GM18526 (cell line): ENCODE data around the gene C14orf132.

Experiments used
- POLR2A ChIP-seq: IDR thresholded peaks from 3 replicates; pipeline ENCODE4 v1.6.1; 2011; ENCODE audit not compliant: insufficient read length; ENCODE audit errors: extremely low read depth

The C14orf132 gene

DNA sequence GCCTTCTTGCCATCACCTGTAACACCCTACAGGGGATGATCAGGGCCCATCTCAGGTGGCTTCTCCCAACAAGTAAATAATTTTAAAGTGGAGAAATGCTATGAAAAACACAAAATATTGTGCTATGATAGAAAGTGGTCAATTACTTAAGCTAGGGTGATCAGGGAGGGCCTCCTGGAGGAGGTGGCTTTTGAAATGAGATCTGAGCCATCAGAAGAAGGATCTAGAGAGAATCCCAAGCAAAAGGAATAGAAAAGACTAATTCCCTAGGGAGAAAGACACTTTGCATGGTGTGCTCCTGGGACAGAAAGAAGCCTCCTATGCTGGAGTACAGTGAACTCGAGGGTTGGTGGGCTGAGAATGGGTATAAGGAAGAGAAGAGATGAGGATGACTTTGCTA, 7.5 kb upstream of the C14orf132 start:
- no peak for TF ChIP-seq POLR2A

DNA sequence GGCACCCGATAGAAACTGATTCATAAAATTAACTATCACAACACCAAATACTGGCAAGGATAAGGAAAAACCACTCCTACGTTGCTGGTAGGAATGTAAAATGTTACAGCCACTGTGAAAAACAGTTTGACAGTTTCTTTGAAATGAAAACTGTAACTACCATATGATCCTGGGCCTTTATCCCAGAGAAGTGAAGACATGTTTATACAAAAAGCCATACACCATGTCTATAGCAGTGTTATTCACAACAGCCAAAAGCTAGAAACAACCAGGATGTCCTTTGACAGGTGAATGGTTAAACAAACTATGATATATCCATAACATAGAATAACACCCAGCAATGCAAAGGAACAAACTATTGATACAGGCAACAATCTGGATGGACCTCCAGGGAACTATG, 3.7 kb upstream of the C14orf132 start:
- no peak for TF ChIP-seq POLR2A

DNA sequence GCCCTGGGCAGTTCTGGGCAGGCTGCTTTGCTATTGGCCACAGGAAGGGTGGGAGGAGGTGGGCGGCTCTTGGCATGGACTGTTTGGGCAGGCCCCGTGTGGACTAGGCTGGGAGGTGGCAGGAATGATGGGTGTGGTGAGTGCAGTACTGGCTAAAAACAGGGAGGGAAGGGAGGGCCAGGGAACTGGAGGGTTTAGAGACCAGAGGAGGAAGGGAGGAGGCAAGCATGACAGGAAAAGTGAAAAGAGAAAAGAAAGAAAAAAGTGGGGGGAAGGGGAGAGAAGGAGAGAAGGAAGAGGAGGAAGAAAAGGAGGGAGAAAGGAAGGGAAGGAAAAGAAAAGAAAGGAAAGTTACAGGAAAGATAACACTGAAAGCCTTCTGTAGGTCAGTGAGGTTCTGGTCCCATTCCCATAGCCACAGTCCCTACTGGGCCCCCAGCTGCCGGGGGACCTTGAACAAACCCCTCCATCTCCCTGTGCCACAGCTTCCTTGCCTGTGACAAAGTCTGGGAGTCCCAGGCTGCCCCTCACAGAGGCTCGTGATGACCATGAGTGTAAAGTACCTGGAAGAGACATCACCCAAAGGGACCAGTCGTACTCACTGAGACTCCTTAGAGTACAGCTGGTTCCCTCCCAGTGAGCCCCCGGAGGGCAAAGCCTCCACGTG, 1.1 kb upstream of the C14orf132 start:
- no peak for TF ChIP-seq POLR2A

DNA sequence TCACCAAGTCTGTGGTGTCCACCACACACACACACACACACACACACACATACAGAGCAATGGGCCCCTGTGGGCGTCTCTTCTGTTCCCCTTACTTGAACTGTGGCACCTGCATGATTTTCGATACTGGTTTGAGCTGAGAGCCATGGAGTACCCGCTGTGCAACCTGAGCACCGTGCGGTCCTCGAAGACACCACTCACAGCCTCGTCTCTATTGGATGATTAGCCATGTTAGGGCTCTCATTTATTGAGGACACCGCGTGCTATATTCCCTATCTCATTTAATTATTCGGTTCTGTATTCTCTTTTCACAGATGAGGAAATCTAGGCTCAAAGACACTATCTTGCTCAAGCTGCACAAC, 623 bp upstream of the C14orf132 start:
- TF ChIP-seq POLR2A = no peak

DNA sequence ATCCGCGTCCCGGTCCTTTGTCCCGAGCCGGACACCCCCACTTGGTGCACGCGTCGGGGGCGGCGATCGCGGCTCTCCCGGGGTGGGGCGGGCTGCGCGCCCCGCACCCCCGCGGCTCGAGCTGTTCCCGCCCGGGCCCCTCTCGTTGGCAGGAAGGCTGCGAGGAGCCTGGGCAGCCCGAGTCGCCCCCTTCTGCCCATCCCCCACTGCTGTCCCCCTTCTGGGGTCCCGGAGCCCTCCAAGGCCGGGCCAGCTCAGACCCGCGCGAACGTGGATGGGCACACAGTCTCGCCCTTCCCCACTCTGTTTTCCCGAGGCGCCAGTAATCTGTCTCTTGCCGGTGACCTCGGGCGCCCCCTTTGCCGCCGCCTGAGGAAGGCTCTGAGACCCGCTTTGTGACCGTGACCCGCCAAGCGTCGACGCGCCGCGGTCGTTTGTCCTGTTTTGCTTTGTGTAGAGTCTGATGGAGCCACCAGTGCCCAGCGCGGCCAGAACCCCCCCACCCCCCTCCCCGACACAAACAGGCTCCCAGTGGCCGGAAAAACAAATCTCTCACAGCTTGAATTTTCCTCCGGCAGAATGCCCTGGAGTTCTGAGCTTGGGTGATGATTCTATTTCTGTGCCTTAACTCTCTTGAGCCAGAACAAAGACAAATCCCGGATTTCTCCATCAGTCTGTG, 610 bp downstream of the C14orf132 start:
- TF ChIP-seq POLR2A = no peak

DNA sequence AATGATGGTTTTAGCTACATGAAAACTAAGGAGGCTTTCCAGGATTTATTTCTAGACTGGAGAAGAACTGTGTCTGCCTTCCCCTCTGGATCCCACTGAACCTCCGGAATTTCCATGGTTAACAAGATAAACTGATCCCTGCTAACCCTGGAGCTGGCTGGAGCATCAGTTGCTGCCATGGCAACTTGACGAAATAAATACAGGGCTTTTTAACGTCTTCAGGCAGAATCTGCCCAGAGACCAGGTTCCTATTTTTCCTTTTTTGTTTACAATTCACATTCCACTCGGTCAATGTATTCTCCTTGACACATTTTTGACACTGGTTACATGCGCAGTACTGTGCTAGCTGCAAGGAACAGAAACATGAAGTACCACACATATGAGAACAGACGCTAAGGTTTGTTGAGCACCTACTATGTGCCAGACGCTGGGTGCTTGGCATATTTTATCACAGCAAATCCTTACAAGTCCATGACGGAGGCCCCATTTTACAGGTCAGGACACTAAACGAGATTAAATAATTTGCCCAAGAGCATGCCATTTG, 1.7 kb downstream of the C14orf132 start:
- TF ChIP-seq POLR2A = no peak

DNA sequence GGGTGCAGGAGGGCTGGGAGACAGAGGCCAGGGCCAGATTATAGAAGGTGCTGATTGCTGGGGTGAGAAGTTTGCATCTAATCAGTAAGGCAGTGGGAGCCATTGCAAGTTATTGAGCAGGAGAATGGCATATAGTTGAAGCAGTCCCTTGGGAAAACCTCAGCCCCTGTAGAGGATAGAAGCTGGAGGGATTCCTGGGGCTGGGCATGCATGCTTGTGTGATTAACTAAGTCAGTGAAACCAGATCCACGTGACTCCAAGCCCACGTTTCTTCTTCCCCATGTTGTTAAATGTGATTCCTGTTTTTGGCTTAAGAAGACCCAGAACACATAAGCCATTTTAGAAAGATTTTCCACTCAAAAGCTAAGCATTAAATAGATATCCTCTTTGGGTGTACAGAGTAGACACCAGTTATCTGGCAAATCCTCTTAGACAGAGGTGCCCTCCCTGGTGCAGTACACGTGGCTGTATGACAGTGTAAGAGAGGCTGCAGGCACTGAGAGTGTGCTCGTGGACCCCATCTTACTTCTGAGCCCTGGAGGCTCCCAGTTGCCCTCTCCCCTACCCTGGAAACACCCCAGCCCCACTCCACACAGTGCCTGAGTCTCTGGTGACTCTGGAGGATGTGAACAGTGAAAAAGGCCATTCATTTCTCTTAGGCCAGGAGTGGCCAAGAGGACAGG, 3.2 kb downstream of the C14orf132 start:
- TF ChIP-seq POLR2A = no peak

DNA sequence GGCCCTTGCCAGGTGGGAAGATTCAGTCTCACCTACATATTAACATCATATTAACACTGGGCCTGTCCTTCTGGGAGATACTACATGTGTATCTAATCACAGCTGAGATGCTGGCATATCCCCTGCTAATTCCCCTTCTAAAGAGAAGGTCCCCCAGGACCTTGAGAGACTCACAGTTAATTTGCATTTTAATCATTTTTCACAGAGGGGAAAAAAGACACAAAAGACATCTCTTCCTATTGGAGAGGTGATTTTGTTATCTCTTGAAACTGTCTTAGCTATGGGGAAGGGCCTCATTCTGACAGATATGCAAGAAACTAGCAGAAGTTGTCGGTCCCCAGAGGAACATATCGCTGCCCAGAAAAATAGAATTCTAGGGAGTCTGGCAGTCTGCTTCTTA, 7.5 kb downstream of the C14orf132 start:
- TF ChIP-seq POLR2A = no peak

DNA sequence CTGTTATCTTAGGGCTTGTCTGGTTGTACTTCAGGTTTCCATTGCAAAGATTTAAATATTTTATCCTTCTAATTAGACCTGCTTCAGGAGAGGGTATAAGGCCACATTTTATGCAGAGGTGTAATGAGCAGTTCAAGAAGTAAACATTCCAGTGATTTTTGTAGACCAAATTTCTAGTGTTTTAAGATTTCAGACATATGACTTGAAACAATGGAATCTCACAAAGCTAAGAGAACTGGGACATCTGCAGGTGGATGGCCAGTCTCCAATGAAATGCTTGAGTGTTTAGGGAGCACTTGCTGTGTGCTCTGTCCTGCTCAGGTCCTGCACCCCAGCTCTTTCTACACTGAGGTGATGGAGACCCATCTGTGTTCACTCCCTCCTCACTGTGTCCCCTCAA, 7.9 kb downstream of the C14orf132 start:
- TF ChIP-seq POLR2A = no peak

DNA sequence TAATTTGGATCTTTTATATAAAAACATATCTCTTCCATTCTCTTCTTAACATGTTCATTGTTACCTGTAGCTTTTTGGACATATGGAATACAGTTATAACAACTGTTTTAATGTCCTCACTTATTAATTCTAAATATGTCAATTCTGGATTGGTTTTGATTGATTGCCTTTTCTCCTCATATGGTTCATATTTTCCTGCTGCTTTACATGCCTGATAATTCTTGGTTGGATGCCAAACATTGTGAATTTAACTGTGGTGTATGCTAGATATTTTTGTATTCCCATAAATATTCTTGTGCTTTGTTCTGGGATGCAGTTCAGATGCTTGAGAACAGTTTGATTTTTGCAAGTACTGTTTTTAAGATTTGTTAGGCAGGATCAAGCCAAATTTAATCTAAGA, 10.8 kb downstream of the C14orf132 start:
- no peak for TF ChIP-seq POLR2A

DNA sequence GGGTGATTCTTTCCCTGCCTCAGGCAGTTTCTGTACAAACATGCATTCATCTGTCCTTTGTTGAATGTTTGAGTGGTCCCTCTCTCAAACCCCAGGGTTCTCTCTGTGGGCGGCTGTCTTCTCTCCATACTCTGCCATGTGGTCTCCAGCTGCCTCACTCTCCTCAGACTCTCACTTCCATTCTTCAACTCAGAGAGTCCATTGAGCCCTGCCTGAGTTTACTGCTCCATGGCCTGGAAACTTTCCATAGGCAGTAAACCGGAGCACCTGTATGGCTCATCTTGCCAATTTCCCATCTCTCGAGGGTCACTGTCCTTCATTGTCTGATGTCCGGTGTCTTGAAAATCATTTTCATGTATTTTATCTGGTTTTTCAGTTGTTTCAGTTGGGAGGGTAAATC, 11.3 kb downstream of the C14orf132 start:
- no peak for TF ChIP-seq POLR2A

DNA sequence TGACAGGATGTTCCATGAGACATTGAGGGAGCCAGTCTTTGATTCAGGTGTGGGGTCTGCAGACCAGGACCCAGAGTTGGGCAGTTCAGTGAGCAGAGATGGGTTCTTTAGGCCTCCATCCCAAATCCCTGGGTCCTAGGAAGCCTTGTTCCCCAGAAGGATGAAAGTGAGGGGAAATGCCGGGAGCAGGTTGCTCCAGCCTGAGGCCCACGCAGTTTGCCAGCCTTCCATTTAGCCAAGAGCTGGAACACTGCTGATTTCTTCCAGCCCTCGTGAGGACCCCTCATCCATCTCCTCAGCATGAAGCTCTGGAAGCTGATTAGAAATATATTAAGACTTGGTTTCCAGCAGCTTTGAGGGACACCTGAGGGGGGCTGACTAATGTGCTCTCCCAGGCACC, 12.1 kb downstream of the C14orf132 start:
- no peak for TF ChIP-seq POLR2A

DNA sequence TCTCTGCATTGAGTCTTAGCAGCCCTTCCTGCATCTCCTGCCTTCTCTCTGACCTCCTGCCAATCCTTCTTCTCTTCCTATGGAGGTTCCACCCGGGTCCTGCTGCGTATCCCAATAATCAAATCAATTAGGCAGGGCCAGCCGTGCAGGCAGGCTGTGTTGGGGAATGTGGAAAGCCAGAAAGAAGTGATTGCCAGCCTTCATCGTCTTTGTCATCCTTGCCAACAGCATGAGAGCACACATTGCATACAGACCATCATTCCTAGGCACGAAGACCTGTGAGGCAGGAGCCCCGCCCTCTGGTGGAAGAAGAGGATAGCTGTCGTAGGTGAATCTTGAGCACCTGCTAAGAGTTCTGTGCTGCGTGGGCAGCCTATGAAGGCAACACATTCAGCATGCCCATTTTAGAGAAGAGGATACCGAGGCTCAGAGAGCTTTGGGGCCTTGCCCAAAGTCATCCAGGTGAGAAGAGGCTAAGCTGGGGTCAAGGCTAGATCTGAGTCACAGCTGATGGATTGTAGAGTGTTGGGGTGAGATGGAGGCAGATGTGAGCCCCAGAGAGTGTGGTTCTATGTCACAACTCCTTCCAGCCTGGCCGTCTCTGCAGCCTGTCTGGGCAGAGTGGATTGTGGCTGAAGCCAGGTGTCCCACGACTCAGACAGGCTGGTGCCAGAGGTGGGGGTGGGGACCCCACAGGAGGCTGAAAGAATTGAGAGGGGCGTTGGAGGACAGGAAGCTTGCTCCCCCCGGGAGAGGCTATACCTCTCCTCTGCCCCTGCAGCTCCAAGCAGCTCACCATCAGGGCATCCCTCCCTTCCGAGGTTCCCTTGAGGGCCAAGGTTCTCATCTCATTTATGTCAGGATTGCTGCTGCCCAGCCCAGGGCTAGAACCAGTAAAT, 12.7 kb downstream of the C14orf132 start:
- TF ChIP-seq POLR2A = no peak

DNA sequence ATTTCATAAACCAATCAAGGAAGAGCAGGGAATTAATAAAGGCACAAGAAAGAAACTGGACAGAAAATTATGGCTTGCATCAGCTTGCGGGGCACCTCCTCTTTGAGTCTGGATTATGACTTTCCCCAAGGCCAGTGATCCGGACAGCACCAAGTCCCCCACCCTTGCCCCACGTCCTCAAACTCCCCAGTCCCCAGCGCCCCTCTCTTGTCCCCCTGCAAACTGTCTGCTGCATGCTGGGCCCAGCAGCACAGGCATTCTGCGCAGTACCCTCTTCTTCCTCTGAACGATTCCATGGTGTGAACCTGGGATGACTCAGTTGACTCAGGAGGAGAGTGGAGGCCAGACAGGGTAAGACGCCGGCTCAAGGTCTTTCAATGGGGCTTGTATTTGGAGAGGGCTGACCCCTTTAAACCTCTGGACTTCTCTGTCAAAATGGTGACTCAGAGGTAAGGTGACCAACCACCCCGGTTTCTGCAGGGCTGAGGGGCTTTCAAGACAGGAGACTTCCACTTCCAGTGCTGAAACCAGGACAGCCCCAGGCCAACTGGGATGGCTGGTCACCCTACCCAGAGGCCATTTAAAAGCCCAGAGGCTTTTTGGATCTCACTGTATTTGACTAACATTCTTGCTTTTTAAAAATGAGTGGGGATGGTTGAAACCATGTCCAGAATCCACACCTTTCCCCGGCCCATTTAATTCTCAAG, 13.5 kb downstream of the C14orf132 start:
- no peak for TF ChIP-seq POLR2A

DNA sequence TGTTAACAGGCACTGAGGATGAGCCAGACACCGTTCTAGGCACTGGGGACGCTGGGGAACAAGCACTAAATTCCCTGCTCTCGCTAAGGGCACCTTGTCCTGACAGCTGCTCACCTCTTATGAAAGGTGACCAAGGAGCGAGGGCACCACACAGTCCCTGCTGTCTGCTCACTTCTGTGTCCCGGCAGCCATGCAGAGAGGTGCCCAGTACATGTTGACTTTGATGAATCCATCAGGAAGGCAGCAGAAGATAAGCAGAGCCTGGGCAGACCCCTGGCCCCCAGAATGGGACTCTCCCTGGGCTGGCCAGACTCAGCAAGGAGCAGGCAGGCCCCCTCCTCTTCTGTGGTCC, 14.1 kb downstream of the C14orf132 start:
- TF ChIP-seq POLR2A = no peak
